GM19467 (cell line): ENCODE data around the gene GPRASP2.
"Not testable (repeated sequence)": the region's sequence is repeated elsewhere in the genome, so short reads cannot be mapped to it uniquely, and the experiment has no call there.

Source experiments
- ATAC-seq: cut with Tn5 transposase; IDR thresholded peaks from one replicate; pipeline ENCODE4 v1.9.1; 2021; ENCODE audit warnings: mild to moderate bottlenecking, moderate library complexity; ENCODE audit not compliant: unreplicated experiment

Gene GPRASP2

GRCh38 chrX:102712216-102712966 lies at the start of gene GPRASP2:
Gene GPRASP2 (plus strand): TSS chrX:102712448. CDS start chrX:102714870, 2,422 bp downstream.
- ATAC-seq, result no peak

DNA sequence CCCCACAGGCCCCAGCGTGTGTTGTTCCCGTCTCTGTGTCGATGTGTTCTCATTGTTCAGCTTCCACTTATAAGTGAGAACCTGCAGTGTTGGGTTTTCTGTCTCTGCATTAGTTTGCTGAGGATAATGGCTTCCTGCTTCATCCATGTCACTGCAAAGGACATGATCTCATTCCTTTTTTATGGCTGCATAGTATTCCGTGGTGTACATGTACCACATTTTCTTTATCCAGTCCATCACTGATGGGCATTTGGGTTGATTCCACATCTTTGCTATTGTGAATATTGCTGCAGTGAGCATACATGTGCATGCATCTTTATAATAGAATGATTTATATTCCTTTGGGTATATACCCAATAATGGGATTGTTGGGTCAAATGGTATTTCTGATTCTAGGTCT lies 48.4 kb upstream of the GPRASP2 start:
- not testable (repeated sequence) for ATAC-seq

GRCh38 chrX:102667034-102667433 lies 45.2 kb upstream of the GPRASP2 start:
- not testable (repeated sequence) for ATAC-seq

DNA sequence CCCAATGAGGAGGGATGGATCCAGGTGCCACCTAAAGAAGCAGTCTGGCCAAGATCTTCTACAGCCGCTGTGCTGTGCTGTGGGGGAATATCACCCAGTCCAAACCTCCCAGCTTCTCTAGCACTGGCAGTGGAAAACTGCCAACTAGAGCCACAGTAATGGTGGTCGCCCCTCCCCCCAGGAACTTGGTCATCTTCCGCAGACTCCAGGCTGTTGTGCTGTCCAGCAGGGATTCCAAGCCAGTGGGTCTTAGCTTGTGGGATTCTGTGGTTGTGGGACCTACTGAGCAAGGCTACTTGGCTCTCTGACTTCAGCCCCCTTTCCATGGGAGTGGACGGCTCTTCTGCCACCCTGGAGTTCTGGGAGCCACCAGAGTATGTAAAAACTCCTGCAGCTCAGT lies 42.7 kb upstream of the GPRASP2 start:
- no peak for ATAC-seq

DNA sequence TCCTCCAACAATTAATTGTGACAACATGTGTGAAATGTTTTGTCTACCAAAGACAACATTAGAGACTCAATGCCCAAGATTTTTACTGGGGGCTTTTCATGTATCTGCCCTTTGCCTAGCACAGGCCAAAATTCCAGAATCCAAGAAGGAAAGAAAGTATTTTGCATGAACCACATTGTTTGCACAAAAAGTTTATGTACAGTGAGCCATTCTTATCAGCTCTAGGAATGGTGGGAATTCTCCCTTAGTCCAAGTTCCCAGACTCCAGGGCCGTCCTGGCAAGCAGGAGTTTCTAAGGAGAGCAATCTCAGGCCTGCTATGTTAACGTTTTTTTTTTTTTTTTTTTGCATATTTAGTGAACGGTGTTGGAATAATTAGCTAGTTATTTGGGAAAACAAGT lies 39.4 kb upstream of the GPRASP2 start:
- ATAC-seq, result no peak

GRCh38 chrX:102677479-102677878 lies 34.8 kb upstream of the GPRASP2 start:
- ATAC-seq, result not testable (repeated sequence)

GRCh38 chrX:102684772-102685520 lies 27.3 kb upstream of the GPRASP2 start:
- no peak for ATAC-seq

DNA sequence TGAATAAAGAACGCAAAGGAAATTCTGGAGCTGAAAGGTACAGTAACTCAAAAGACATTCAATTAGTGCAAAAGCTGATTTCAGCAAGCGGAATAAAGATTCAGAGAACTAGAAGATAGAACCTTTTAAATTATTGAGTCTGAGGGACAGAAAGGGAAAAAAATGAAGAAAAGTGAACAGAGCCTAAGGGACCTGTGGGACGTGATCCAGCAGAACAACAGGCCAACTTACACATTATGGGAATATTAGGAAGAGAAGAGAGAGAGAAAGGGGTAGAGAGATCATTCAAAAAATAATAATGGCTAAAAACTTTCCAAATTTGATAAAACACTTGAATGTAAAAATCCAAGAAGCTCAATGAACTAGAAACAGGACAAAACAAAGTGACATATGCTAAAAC lies 17.5 kb upstream of the GPRASP2 start:
- no peak for ATAC-seq

- ATAC-seq, result no peak
Observed at GRCh38 chrX:102696306-102696705, 15.9 kb upstream of the GPRASP2 start.

DNA sequence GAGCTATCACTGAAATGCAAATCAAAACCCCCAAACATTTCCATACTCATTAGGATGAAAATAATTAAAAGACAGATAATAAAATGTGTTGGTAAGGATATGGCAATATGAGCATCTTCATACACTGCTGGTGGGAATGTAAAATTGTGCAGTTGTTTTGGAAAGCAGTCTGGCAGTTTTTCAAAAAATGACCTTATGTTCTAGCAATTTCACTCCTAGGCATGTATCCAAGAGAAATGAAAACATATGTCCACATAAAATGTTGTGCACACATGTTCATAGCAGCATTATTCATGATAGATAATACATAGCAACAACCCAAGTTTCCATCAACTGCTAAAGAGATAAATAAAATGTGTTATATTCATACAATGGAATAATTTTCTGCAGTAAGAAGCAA lies 14.8 kb upstream of the GPRASP2 start:
- no peak for ATAC-seq

DNA sequence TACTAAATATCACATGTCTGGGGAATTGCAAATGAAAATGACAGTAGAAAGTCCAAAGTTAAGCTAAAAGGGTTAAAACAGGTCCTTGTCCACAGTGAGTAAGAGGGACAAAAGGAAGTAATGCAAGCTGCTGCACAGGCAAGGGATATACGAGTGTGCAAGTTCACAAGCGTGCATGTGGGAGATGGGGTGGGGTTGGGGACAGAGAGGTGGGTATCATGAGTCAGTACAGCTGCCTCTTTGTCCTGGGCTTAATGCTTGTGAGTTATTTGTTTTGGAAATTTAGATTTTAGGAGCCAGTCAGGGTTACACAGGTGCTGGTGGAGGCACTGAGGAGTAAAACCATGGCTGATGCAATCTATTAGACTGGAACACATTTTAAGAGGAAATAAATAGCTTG lies 3.3 kb upstream of the GPRASP2 start:
- no peak for ATAC-seq

- ATAC-seq, result no peak
Observed at GRCh38 chrX:102711872-102712215, 404 bp upstream of the GPRASP2 start.

GRCh38 chrX:102712981-102713625 lies 855 bp downstream of the GPRASP2 start:
- no peak for ATAC-seq

DNA sequence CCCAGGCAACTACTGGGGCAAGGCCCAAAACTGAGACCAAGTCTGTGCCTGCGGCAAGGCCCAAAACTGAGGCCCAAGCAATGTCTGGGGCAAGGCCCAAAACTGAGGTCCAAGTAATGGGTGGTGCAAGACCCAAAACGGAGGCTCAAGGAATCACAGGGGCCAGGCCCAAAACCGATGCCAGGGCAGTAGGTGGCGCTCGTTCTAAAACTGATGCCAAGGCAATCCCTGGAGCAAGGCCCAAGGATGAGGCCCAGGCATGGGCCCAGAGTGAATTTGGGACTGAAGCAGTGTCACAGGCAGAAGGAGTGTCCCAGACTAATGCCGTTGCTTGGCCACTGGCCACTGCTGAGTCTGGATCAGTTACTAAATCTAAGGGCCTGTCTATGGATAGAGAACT lies 2.7 kb downstream of the GPRASP2 start:
- no peak for ATAC-seq

DNA sequence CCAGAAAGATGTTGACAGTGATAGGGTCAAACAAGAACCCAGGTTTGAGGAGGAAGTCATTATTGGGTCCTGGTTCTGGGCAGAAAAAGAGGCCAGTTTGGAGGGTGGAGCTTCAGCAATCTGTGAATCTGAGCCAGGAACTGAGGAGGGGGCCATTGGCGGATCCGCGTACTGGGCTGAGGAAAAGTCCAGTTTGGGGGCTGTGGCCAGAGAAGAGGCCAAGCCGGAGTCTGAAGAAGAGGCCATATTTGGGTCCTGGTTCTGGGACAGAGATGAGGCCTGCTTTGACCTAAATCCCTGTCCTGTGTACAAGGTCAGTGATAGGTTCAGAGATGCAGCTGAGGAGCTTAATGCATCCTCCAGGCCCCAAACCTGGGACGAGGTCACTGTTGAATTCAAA lies 3.7 kb downstream of the GPRASP2 start:
- ATAC-seq, result no peak

DNA sequence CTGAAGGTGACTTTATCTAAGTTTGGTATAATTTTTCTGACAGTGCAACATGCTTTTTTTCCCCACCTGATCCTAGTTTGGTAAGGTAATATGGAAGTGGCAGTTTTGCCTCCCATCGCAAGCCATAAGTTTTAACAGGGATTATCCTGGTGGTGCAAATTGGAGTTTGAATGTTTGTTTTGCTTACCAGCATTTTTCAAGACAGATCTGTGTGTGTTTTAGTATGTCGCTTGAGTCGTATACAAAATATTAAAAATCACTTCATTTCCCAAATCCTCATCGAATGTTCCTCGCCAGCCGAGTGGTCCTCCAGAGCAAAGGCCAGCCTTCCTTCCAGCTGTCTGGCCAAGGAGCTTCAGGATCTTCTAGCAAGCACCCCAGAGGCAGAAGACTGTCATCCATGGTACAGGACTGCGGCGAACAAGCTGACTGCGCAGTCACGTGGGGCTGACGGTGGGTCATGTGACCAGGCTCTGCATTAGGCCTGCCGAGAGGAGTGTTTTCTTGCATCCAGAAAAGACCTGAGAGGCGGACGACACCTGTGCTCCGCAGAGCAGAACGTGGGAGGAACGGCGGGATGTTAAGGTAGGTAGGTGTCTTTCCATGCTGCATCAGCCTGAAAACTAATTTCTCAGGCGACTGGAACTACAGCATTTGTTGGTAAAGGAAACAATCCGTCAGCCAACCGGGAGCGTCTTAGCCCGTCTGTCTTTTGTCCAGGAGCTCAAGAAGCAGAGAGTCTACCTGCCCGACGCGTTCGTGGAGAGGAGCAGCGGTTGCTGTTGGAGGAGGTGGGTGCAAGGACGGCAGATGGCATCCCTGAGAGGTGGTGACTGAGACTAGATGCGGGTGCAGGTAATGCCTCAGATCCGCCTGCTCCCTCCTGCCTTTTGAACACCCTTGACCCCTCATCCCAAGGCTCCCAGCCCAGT lies 8.3 kb downstream of the GPRASP2 start, which contains the start of gene GPRASP3:
Gene GPRASP3, plus strand, starts transcription at position 507 of the 932 bp plus-strand sequence. CDS start 28,253 bp downstream, outside the sequence.
- peak; percentile 82 for ATAC-seq

DNA sequence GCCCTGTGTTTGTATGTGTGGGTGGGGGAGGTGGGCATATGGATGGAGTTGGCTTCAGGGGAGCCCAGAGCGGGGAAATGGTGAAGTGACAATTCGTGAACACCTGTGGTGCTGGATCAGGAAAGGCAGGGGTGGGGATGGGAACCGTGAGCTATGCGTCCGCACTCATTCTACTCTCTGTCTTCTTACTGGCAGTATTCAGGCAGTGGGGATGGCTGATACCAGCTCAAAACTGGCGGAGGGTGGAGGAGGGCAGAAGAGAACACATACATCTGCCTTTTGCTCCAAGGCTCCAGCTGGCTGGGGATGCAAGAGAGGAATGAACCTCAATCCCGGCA lies 8.9 kb downstream of the GPRASP2 start:
- ATAC-seq, result not testable (repeated sequence)

DNA sequence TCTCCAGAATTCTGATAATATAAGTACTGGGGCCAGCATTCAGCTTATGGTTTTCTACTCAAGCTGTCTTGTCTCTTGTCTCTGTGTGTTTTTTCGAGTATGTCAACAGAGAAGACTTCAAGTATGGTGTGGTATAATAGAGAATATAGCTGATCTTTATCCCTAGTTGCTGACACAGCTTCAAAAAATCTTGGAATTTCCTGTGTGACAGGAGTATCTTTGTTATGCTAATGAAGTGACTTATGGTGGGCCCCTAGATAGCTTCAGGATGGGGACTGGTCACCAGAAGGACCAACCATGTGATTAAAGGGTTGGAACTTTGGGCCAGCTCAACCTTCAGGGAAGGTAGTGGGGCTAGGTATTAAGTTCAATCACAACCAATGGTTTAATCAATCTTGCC lies 11.2 kb downstream of the GPRASP2 start:
- no peak for ATAC-seq

GRCh38 chrX:102727761-102728160 lies 15.5 kb downstream of the GPRASP2 start:
- ATAC-seq, result no peak

GRCh38 chrX:102728646-102729045 lies 16.4 kb downstream of the GPRASP2 start:
- ATAC-seq, result no peak

DNA sequence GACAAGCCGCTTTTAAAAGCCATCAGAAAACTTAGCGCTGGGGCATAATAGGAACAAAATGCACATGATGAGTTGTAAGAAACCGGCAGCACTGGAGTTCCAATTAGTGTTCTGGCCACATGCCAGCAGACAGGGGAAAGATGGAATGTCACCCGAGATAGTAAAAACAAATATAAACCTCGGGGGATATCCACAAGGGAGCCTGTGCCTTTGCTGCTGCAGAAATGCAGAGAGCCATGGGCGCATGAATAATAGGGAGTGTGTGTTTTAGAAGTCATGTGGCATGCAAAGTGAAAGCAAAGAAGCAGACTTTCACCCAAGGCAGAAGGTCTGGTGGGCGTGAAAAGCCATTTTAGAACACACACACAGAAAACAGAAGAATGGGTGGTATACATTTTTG lies 27.4 kb downstream of the GPRASP2 start:
- ATAC-seq, result no peak
